Nephron (organoid): ENCODE data around the gene ASPG.
A peak's percentile ranks its signal among the peaks of the same experiment; 100 is the strongest.

Experiments
- H3K27ac Mint-ChIP-seq, 3 experiments: 2 replicates each; pipeline ENCODE4 v1.8.0; 2020; ENCODE audit warnings: mixed read lengths in 3 of 3, mild to moderate bottlenecking in 2 of 3, moderate library complexity in 1 of 3
- H3K27me3 Mint-ChIP-seq: 2 replicates; pipeline ENCODE4 v1.8.0; 2021; ENCODE audit warnings: low read depth, mild to moderate bottlenecking, moderate library complexity, mixed read lengths
- H3K36me3 Mint-ChIP-seq: 2 replicates; pipeline ENCODE4 v1.8.0; 2020; ENCODE audit warnings: low read depth, mixed read lengths
- H3K4me1 Mint-ChIP-seq: 2 replicates; pipeline ENCODE4 v1.8.0; 2020; ENCODE audit warnings: mixed read lengths
- H3K4me3 Mint-ChIP-seq, 3 experiments: 2 replicates each; pipeline ENCODE4 v1.8.0; 2020; ENCODE audit warnings: mild to moderate bottlenecking in 3 of 3, mixed read lengths in 3 of 3, moderate library complexity in 2 of 3
- H3K9me3 Mint-ChIP-seq: 2 replicates; pipeline ENCODE4 v1.8.0; 2020; ENCODE audit warnings: mixed read lengths
- TF ChIP-seq, protein P1 (sequence below), 3 experiments: fragments of 200-600 bp; sonication (generic); IDR thresholded peaks; one replicate each; pipeline ENCODE4 v1.5.0; 2021; ENCODE audit warnings: antibody characterized with exemption in 3 of 3; ENCODE audit not compliant: unreplicated experiment in 3 of 3

The ASPG gene

DNA sequence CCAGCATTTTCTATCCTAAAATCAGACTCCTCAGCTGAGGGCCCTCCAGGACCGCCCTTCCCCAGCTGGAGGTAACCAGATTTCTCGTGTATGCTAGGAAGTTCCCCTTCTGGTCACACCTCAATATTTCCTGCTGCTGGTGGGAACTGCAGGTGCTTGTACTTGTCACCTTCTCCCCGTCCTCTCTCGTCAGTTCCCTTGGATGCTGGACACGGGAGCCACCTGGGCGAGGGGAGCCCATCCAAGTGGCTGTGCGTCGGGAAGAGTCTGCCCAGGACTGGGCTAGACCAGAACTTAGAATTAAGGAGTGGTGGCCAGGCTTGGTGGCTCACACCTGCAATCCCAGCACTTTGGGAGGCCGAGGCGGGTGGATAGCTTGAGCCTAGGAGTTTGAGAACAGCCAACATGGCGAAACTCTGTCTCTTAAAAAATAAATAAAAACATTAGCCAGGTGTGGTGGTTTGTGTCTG lies 29.7 kb downstream of the ASPG start:
- H3K27ac Mint-ChIP-seq = no peak overlapping the region
- no peaks in the 10 kb centered on the region for H3K9me3 Mint-ChIP-seq
- peak overlapping the region in 2 of 3 experiments; percentile 25 to 58 for H3K4me3 Mint-ChIP-seq
- TF ChIP-seq, protein P1, sequence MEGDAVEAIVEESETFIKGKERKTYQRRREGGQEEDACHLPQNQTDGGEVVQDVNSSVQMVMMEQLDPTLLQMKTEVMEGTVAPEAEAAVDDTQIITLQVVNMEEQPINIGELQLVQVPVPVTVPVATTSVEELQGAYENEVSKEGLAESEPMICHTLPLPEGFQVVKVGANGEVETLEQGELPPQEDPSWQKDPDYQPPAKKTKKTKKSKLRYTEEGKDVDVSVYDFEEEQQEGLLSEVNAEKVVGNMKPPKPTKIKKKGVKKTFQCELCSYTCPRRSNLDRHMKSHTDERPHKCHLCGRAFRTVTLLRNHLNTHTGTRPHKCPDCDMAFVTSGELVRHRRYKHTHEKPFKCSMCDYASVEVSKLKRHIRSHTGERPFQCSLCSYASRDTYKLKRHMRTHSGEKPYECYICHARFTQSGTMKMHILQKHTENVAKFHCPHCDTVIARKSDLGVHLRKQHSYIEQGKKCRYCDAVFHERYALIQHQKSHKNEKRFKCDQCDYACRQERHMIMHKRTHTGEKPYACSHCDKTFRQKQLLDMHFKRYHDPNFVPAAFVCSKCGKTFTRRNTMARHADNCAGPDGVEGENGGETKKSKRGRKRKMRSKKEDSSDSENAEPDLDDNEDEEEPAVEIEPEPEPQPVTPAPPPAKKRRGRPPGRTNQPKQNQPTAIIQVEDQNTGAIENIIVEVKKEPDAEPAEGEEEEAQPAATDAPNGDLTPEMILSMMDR (IDR thresholded peaks at IDR 0.05; ENCODE audit: unreplicated experiment in 3 of 3) = no peak
- no peaks in the 10 kb centered on the region for H3K36me3 Mint-ChIP-seq
- no peaks in the 10 kb centered on the region for H3K4me1 Mint-ChIP-seq
- H3K27me3 Mint-ChIP-seq = peaks cover 72% of the 10 kb centered on the region

GRCh38 chr14:104115691-104116287 lies 30.3 kb downstream of the ASPG start:
- H3K4me3 Mint-ChIP-seq = peak overlapping the region; percentile 17 to 58 (median 25)
- no peaks in the 10 kb centered on the region for H3K4me1 Mint-ChIP-seq
- no peak overlapping the region for H3K27ac Mint-ChIP-seq
- H3K36me3 Mint-ChIP-seq = no peaks in the 10 kb centered on the region
- no peaks in the 10 kb centered on the region for H3K9me3 Mint-ChIP-seq
- H3K27me3 Mint-ChIP-seq = peaks cover 77% of the 10 kb centered on the region
- TF ChIP-seq, protein P1 (IDR thresholded peaks at IDR 0.05; ENCODE audit: unreplicated experiment in 3 of 3) = no peak

DNA sequence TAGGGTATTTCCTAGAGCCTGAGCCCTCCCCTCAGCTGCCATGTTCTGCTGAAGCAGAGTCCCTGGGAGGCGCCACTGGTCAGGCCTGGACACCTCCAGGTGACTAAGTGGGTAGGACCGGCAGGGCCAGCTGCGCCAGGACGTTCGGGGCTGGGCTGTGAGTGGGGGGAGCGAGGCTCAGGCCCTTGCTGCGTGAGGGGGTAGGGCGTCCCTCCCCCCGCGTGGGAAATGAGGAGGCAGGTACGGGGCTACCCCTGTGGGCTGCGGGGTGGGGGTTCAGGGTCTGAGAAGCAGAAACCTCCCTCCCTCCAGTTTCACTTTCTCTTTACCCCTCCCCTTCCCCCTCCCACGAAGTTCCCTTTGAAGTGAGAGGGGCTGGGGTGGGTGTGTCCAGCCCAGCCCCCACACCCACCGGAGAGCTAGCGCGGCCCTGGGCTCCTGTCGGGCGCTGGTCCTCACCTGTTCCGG lies 30.8 kb downstream of the ASPG start:
- TF ChIP-seq, protein P1 (IDR thresholded peaks at IDR 0.05; ENCODE audit: unreplicated experiment in 3 of 3) = no peak
- H3K27ac Mint-ChIP-seq = no peak overlapping the region
- peaks cover 77% of the 10 kb centered on the region for H3K27me3 Mint-ChIP-seq
- no peaks in the 10 kb centered on the region for H3K4me1 Mint-ChIP-seq
- H3K36me3 Mint-ChIP-seq = no peaks in the 10 kb centered on the region
- H3K9me3 Mint-ChIP-seq = no peaks in the 10 kb centered on the region
- H3K4me3 Mint-ChIP-seq = peak overlapping the region in 2 of 3 experiments; percentile 14 to 31

DNA sequence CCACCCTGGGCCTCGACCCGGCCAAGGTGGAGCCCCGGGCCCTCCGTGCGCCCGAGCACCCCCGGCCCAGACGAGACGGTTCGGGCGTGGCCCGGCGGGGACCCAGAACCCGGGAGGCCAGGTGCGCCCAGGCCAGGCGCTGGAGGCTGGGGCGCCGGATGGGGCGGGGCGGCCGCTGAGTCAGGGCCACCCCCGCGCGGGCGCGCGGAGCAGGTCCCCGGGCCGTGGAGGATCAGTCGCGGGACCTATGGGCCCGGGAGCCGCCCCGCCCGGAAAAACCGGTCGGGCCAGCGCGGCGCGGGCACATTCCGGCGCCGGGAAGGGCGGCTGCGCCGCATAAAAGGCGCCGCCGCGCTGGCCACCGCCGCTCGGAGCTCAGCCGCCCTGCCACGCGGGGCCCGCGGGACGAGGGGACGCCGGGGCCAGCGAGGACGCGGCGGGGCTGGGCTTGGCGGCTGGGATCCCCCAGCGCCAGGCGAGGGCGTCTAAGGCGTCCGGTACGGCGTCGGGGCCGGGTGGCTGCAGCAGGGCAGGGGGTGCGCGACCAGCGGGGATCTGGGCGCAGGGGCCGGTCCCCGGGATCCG lies 31.3 kb downstream of the ASPG start:
- H3K27me3 Mint-ChIP-seq = peaks cover 81% of the 10 kb centered on the region
- no peak overlapping the region for H3K27ac Mint-ChIP-seq
- no peaks in the 10 kb centered on the region for H3K4me1 Mint-ChIP-seq
- no peak overlapping the region for H3K4me3 Mint-ChIP-seq
- no peaks in the 10 kb centered on the region for H3K9me3 Mint-ChIP-seq
- H3K36me3 Mint-ChIP-seq = no peaks in the 10 kb centered on the region
- TF ChIP-seq, protein P1 (IDR thresholded peaks at IDR 0.05; ENCODE audit: unreplicated experiment in 3 of 3) = no peak

DNA sequence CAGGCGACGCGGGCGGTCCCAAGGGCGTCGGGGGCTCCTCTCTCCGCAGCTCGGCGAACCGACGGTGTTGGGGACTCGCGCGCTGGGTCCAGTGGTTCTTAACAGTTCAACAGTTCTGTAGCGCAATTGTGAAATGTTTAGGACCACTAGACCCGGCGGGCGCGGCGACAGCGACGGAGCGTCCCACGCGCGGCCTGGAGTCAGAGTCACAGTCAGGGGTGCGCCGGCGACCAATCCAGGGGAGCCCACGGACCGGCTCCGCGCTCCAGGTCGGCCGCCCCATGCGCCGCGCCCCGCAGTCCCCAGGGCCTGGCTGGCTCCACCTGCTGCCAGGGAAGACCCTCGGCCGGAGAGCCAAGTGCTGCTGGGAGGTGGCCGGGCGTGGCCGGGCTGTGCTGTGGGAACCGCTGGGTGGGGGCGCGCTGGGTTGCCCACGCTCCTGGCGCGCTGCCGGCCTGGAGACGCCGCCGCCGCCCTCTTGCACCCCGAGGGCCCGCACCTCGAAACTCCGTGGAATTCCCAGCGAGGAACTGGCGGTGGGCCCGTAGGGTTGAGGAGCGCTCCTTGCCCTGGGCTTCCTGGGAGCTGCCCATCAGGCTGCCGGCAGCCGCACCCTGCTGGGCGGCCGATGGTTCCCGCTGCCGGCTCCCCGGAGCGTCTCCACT lies 32.0 kb downstream of the ASPG start:
- H3K27me3 Mint-ChIP-seq = peaks cover 81% of the 10 kb centered on the region
- H3K36me3 Mint-ChIP-seq = no peaks in the 10 kb centered on the region
- H3K27ac Mint-ChIP-seq = no peak overlapping the region
- TF ChIP-seq, protein P1 (IDR thresholded peaks at IDR 0.05; ENCODE audit: unreplicated experiment in 3 of 3) = no peak
- H3K9me3 Mint-ChIP-seq = no peaks in the 10 kb centered on the region
- no peaks in the 10 kb centered on the region for H3K4me1 Mint-ChIP-seq
- peak overlapping the region in 2 of 3 experiments; percentile 59 to 70 for H3K4me3 Mint-ChIP-seq
